Measurements from ENCODE around the gene NECTIN3. TPM values are rescaled to one million over a fixed set of nuclear protein-coding genes. Genes with fewer than 3 reads are reported as not detected.

The NECTIN3 gene
- total and polyA plus RNA-seq, 9 donors, result 15.4 to 45.5 (median 36.3) TPM

GRCh38 chr3:111076732-111077131, 5.1 kb downstream of the NECTIN3 start:
- Histone ChIP-seq H3K4me3 (no peak overlapping the region), H3K27ac (no peak overlapping the region), H3K4me1 (ENCODE audit: insufficient read depth) (peaks cover 3% of the 10 kb centered on the region), H3K27me3 (no peaks in the 10 kb centered on the region), H3K9me3 (no peaks in the 10 kb centered on the region), H3K36me3 (no peaks in the 10 kb centered on the region)
- WGBS, 3 donors, result 96 to 99% (median 98%) methylated on average over 5 of the region's 5 CpGs
- no peak for DNase-seq
- intact Hi-C loops (cut with DNase I), result loop anchor here in 1 of 4 donors (10.0 kb wide), 1 partner anchor 702 kb away; no protein-coding TSS in a partner anchor
- TF ChIP-seq CTCF (IDR thresholded peaks at IDR 0.05), result no peak
- no peak for TF ChIP-seq EP300 (IDR thresholded peaks at IDR 0.05)
- no peak for TF ChIP-seq POLR2A (IDR thresholded peaks at IDR 0.05)

DNA sequence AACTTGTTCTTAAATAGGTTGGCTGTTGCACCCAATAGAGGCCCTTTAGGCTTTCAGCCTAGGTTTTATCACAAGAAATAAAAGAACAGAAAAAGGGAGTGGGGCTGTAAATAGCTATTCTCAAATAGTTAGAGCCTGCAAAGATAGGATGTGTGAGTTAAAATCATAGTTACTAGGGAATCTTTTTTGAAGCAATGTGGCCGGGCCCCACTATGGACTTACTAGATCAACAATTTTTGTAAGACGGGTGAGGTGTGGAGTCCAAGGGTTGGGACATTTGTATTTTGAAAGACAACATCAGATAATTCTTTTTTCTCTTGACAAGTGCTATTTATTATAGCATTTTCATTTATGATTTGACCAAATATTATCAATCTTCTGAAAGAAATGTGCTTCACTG, 5.8 kb downstream of the NECTIN3 start:
- 95 to 99% (median 97%) methylated on average over 2 of the region's 2 CpGs for WGBS, 3 donors
- H3K4me1 ChIP-seq (ENCODE audit: insufficient read depth), result peaks cover 3% of the 10 kb centered on the region
- H3K4me3 ChIP-seq, result no peak overlapping the region
- intact Hi-C loops (cut with DNase I), result loop anchor here in 1 of 4 donors (10.0 kb wide), 1 partner anchor 703 kb away; no protein-coding TSS in a partner anchor
- TF ChIP-seq EP300 (IDR thresholded peaks at IDR 0.05) (no peak), CTCF (IDR thresholded peaks at IDR 0.05) (no peak), POLR2A (IDR thresholded peaks at IDR 0.05) (no peak)
- no peak for DNase-seq
- no peaks in the 10 kb centered on the region for H3K9me3 ChIP-seq
- no peak overlapping the region for H3K27ac ChIP-seq
- no peaks in the 10 kb centered on the region for H3K36me3 ChIP-seq
- no peaks in the 10 kb centered on the region for H3K27me3 ChIP-seq

DNA sequence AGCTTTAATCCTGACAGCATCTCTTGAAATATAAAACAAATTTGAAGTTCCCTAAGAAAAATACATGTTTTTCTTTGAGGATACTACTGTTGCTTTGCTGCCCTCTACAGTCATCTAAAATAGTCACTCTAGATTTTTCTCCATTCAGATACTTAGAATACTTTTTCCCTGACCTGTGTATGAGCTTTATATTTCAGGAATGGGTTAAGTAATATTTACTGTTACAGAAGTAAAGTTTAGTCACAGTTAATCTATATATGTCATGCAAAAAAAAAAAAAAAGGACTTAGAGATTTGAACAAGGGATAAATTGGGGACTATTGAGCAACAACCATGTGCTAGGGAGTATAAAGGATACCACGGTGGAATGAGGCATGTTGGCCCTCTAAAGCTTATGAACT, 8.8 kb downstream of the NECTIN3 start:
- no peaks in the 10 kb centered on the region for H3K27me3 ChIP-seq
- intact Hi-C loops (cut with DNase I), result no loop called here
- H3K27ac ChIP-seq, result no peak overlapping the region
- peak in 1 of 3 donors; percentile 36 for TF ChIP-seq CTCF (IDR thresholded peaks at IDR 0.05)
- no peak for TF ChIP-seq EP300 (IDR thresholded peaks at IDR 0.05)
- H3K4me3 ChIP-seq, result no peak overlapping the region
- H3K4me1 ChIP-seq (ENCODE audit: insufficient read depth), result peaks cover 3% of the 10 kb centered on the region
- H3K9me3 ChIP-seq, result no peaks in the 10 kb centered on the region
- 22 to 28% (median 23%) methylated on average over 1 of the region's 1 CpG for WGBS, 3 donors
- H3K36me3 ChIP-seq, result no peaks in the 10 kb centered on the region
- DNase-seq, result no peak

DNA sequence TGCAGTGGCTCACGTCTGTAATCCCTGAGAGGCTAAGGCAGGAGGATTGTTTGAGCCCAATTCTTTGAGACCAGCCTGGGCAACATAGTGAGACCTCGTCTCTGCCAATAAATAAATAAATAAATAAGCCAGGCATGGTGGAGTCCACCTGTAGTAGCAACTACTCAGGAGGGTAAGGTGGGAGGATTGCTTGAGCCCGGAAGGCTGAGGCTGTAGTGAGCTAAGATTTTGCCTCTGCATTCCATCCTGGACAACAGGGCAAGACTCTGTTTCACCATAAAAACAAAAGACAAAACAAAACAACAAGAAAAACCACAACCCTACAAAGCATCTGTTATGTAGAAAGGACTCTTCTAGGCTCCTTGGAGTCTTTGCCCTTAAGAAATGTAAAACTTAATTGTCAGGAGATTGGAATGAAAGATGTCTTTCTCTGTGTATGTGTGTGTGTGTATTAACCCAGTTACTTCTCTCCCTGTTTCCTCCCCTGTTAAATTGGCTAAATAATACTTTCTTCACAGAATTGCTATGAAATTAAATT, 9.5 kb downstream of the NECTIN3 start:
- Histone ChIP-seq H3K4me3 (no peak overlapping the region), H3K27me3 (no peaks in the 10 kb centered on the region), H3K4me1 (ENCODE audit: insufficient read depth) (peaks cover 3% of the 10 kb centered on the region), H3K36me3 (no peaks in the 10 kb centered on the region), H3K9me3 (no peaks in the 10 kb centered on the region), H3K27ac (no peak overlapping the region)
- DNase-seq, result no peak
- intact Hi-C loops (cut with DNase I), result no loop called here
- 62 to 73% (median 71%) methylated on average over 3 of the region's 3 CpGs for WGBS, 3 donors
- TF ChIP-seq CTCF (IDR thresholded peaks at IDR 0.05), result no peak

Data from ovary (tissue), 9 donors.